ENCODE results near the gene KCNQ1OT1.

The KCNQ1OT1 gene

DNA sequence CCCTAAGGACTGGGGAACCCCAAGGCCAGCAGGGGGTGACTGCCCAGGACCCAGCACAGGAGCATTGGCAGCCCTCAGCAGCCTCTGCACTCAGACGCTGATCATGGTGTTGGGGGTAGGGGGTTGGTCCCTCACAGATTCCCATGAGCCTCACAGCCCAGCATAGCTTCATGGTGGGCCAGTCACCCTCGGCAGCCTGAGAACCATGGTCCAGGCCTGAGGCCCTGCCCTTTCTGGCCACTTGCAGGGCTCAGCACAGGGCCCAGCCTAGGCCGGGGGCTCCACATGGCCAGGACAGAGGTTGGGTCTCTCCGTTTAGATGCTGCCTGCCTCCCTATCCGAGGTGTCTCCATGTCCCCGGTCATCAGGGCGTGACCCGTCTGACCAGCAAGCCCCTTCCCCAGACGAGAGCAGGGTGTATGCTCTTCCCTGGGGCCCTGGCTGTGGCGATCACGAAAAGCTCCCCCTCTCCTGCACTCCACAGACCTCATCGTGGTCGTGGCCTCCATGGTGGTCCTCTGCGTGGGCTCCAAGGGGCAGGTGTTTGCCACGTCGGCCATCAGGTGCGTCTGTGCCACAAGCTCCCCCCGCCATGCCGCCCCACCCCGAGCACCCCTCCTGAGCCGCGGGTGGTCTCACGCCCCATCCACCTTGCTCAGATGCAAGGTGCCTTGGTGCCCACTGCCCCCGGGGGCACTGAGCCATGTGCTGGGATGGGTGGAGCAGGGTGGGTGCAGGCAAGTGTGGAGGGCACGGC lies 128.8 kb downstream of the KCNQ1OT1 start:
- no peak for DNase-seq (ENCODE audit: low spot score)

DNA sequence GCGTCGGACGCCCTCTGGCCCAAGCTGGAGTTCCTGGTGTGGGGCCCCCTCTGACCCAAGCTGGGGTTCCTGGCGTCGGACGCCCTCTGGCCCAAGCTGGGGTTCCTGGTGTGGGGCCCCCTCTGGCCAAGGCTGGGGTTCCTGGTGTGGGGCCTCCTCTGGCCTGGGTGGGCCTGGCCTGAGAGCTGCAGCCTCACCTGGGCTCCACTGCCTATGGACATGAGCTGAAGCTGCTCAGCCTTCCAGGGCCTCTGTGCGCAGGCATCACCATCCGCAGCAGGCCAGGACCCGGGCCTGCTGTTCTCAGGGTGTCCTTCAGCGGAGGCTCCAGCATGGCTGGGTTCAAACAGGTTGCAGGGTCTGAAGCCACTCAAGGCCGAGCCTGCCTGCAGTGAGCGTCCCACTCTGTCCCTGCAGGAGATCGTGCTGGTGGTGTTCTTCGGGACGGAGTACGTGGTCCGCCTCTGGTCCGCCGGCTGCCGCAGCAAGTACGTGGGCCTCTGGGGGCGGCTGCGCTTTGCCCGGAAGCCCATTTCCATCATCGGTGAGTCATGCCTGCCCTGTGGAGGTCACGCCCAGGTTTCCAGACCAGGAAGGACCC lies 129.5 kb downstream of the KCNQ1OT1 start:
- no peak for DNase-seq (ENCODE audit: low spot score)

DNA sequence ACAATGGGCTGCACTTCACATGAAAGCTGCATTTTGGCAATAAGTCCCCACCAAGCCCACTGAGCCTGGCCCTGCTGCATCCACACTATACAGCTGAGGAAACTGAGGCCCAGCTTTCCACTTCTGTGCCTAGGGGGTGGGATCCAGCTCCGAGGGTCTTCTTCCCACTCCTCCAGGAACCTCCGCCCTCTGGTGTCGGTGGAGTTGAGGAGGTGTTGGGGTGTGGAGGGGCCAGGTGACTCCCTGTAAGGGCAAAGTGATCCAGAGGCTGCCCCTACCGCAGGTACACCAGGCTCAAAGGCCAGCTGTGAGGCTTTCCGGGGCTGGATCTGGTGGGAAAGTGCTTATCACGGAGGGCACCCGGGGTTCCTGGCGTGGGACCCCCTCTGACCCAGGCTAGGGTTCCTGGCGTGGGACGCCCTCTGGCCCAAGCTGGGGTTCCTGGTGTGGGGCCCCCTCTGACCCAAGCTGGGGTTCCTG lies 130.0 kb downstream of the KCNQ1OT1 start:
- no peak for DNase-seq (ENCODE audit: low spot score)

GRCh38 chr11:2569321-2569721 lies 130.5 kb downstream of the KCNQ1OT1 start:
- DNase-seq (ENCODE audit: low spot score) = no peak

- DNase-seq (ENCODE audit: low spot score) = no peak
Observed at GRCh38 chr11:2567026-2567671, 132.6 kb downstream of the KCNQ1OT1 start.

DNA sequence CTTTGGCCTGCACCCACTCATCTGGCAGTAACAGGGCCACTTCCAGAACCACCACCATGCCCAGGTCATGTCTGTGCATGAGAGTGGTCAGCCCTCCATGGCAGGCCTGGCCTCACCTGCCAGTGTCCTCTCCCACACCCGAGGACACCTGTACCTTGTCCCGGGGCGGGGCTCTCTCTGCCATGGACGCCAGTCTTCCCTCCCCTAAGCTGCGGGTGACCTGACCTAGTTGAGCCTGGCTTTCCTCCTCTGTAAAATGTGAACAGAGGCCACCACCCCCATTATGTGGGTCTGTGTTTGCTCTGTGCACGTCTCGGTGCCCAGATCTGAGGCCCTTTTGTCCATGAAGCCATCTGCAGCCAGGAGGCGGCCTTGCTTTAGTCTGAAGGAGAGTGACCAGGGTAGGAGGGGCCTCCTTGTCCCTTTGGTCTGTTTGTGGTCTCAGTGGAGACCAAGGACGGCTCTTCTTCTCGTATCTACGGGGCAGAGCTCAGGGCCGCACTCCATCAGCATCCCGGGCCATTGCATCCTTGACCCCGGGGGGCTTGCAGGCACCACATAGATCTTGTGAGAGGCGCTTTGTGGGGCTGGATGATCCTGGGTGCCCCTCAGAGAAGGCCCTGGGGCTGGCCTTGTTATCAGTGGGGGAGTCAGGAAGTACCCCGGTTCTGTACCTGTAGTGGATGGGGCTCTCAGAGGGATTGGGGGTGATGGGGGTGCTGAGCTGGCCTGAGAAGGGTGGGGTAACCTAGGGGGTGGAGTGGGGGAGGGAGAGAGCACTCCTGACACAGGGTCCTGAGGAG lies 133.4 kb downstream of the KCNQ1OT1 start:
- DNase-seq (ENCODE audit: low spot score) = no peak

DNA sequence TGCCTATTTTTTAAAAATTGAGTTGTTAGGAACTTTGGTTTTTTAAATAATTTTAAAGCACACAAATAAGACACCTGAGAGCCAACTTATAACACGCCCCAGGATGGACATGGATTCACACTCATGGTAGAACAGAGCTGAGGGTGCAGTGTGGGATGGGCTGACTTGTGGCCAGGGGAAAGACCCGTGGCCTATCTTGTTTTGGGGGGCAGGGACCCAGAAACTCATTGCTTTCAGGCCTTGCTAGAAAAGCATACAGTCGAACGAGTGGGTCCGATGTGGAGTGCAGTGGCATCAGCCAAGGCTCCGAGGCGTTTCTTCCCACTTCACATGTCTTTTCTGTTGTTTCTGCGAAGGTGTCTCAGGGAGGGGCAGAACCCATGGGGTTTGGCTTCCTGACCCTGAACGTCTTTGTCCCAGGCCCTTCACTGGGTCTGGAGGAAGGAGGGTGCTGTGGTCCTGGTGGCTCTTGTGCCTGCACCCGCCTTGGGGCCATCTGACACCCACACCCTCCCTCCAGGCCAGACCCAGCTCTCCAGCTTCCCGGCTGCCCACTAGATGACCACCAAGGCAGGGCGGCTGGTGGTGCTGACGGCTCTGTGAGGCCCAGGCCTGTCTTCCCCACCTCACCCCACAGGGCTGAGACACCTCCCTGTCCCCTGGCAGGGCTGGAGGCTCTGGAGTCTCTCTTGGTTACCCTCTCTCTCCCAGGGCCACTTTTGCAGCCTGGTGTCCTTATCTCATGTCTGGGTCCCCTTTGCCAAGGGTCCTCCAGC lies 134.2 kb downstream of the KCNQ1OT1 start:
- no peak for DNase-seq (ENCODE audit: low spot score)

DNA sequence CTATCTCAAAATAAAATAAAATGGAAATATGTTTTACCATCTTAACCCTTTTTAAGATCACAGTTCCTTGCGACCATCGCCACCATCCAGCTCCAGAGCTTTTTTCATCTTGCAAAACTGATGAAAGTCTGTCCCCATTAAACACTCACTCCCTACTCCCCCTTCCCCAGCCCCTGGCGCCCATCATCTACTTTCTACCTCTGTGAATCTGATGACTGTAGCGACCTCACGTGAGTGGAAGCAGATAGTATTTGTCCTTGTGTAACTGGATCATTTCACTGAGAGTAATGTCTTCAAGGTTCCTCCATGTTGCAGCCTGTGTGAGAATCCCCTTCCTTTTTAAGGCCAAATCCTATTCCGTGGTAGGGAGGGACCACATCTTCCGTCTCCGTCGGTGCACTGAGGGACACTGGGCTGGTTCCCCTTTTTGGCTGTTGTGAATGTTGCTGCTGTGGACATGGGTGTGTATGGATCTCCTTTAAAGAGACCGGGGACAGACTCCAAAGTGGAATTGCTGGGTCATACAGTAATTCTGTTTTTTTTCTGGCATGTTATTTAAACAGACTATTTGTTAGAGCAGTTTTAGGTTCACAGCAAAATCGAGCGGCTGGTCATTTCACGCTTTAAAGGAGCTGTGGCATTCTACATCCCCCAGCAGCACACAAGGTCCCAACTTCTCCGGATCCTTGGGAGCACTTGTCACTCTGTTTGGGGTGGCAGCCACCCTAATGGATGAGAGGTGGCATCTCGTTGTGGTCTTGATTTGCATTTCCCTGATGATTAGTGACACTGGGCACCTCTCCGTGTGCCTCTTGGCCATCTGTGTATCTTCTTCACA lies 135.0 kb downstream of the KCNQ1OT1 start:
- no peak for DNase-seq (ENCODE audit: low spot score)

GRCh38 chr11:2564008-2564530 lies 135.7 kb downstream of the KCNQ1OT1 start:
- DNase-seq (ENCODE audit: low spot score) = no peak

DNA sequence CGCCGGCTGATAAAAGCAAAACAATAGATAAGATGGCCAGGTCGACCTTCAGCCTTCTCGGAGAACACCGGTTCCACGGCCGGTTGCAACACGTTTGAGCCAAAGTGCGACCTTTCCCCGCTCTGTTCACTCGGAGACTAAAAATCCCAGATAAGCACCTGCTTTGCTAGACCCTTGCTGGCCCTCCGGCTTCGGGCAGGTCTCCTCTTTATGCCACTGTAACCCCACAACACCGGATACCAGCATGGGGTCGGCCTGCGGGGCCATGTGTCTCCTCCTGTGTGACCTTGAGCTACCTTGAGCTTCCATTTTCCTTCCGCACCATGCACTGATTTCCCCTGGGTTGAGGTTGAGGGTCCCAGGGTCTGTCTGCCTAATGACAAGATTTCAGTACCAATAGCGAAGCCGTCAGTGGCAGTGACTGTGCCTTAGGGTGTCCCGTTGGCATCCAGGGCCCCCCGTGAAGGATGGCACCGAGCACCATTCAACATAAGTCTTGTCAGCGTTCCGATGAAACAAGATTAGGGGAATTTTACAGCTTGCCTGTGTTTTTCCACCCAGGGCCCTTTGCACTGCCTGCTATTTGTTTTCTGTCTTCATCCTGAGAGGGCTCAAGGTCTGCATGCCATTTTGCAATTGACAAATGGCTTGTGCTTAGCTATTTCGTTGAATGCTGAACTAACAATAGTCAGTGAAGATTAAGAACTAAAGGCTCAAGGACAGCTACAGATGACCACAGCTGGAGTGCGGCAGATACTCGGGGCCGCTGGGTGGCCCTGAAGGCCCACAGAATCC lies 136.4 kb downstream of the KCNQ1OT1 start:
- DNase-seq (ENCODE audit: low spot score) = no peak

GRCh38 chr11:2562890-2563212 lies 136.9 kb downstream of the KCNQ1OT1 start:
- no peak for DNase-seq (ENCODE audit: low spot score)

- DNase-seq (ENCODE audit: low spot score) = no peak
Observed at GRCh38 chr11:2561696-2562581, 137.9 kb downstream of the KCNQ1OT1 start.

- DNase-seq (ENCODE audit: low spot score) = no peak
Observed at GRCh38 chr11:2559527-2560311, 140.1 kb downstream of the KCNQ1OT1 start.

GRCh38 chr11:2558861-2559526 lies 140.8 kb downstream of the KCNQ1OT1 start:
- DNase-seq (ENCODE audit: low spot score) = no peak

DNA sequence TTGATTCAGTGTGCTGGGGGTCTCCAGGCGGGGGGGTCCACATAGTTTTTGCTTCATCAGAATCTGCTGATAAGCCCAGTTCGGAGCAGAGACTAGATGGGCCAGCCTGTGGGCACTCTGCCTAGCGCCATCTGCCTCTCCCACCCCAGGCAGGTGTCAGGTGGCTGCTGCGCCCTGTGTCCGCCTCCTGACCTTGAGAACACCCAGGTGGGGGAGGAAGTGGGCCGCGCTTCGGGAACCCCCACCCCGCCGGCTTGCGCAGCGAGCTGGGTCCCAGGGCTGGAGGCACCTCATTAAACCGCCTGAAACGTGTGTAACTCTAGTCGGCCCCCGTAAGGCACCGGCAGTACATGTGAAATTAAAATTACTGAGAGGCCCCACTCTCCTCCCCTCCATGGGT lies 141.4 kb downstream of the KCNQ1OT1 start:
- no peak for DNase-seq (ENCODE audit: low spot score)
